AG09319 (cell line): ENCODE data around the gene LRGUK.
A peak's percentile ranks its signal among the peaks of the same experiment; 100 is the strongest.

Experiments
- DNase-seq: peaks from one replicate; pipeline ENCODE4 v3.0.0-alpha.2; 2010; ENCODE audit warnings: low read depth; ENCODE audit errors: extremely low read depth
- TF ChIP-seq, protein P1 (sequence below): IDR thresholded peaks from 2 replicates; pipeline ENCODE4 v1.5.1; 2011; ENCODE audit warnings: low read depth, mild to moderate bottlenecking, inconsistent platforms, low read length, moderate library complexity

LRGUK gene

GRCh38 chr7:134126146-134126545 is 994 bp upstream of the LRGUK start:
- TF ChIP-seq, protein P1, sequence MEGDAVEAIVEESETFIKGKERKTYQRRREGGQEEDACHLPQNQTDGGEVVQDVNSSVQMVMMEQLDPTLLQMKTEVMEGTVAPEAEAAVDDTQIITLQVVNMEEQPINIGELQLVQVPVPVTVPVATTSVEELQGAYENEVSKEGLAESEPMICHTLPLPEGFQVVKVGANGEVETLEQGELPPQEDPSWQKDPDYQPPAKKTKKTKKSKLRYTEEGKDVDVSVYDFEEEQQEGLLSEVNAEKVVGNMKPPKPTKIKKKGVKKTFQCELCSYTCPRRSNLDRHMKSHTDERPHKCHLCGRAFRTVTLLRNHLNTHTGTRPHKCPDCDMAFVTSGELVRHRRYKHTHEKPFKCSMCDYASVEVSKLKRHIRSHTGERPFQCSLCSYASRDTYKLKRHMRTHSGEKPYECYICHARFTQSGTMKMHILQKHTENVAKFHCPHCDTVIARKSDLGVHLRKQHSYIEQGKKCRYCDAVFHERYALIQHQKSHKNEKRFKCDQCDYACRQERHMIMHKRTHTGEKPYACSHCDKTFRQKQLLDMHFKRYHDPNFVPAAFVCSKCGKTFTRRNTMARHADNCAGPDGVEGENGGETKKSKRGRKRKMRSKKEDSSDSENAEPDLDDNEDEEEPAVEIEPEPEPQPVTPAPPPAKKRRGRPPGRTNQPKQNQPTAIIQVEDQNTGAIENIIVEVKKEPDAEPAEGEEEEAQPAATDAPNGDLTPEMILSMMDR, result no peak
- no peak for DNase-seq

GRCh38 chr7:134126596-134126965 is 559 bp upstream of the LRGUK start:
- DNase-seq, result no peak
- TF ChIP-seq, protein P1, result no peak

GRCh38 chr7:134128829-134129228 is 1.7 kb downstream of the LRGUK start:
- TF ChIP-seq, protein P1, result no peak
- no peak for DNase-seq

GRCh38 chr7:134129856-134130523 is 2.9 kb downstream of the LRGUK start:
- DNase-seq, result no peak
- TF ChIP-seq, protein P1, result no peak

- TF ChIP-seq, protein P1, result no peak
Observed at GRCh38 chr7:134134004-134134403, 6.9 kb downstream of the LRGUK start.

GRCh38 chr7:134140889-134141867 is 14.0 kb downstream of the LRGUK start:
- peak; percentile 28 for DNase-seq
- TF ChIP-seq, protein P1, result peak; percentile 97

More at GRCh38 chr7:134134004-134134403, 6.9 kb downstream of the LRGUK start:
- no peak for DNase-seq

- no peak for DNase-seq
- TF ChIP-seq, protein P1, result no peak; the same call in 1 of the 2 replicates
Observed at GRCh38 chr7:134141868-134142264, 14.7 kb downstream of the LRGUK start.
